GM13976 (cell line): ENCODE measurements around the gene AZGP1.
"Not testable (repeated sequence)": the region's sequence is repeated elsewhere in the genome, so short reads cannot be mapped to it uniquely, and the experiment has no call there.

Experiments
- DNase-seq: peaks from one replicate; pipeline ENCODE4 v3.0.0; 2012; ENCODE audit warnings: low spot score
- in situ Hi-C: fragments of 300-500 bp; cut with MboI; formaldehyde crosslinking; loops from one replicate; pipeline ENCODE4 v1.12.0; 2022; ENCODE audit warnings: low sequenced_read_pairs, mixed read lengths, inconsistent platforms; ENCODE audit not compliant: unreplicated experiment
- TF ChIP-seq, protein P1 (sequence below): IDR thresholded peaks from 2 replicates; pipeline ENCODE4 v1.5.1; 2012; ENCODE audit warnings: borderline replicate concordance, mild to moderate bottlenecking; ENCODE audit not compliant: insufficient read depth; ENCODE audit errors: extremely low read depth, missing control alignments, control extremely low read depth

The AZGP1 gene

GRCh38 chr7:99996755-99997544, 21.1 kb upstream of the AZGP1 start:
- in situ Hi-C loops = loop anchor here (10.0 kb wide), 1 partner anchor 78 kb away; no protein-coding TSS in a partner anchor
- TF ChIP-seq, protein P1, sequence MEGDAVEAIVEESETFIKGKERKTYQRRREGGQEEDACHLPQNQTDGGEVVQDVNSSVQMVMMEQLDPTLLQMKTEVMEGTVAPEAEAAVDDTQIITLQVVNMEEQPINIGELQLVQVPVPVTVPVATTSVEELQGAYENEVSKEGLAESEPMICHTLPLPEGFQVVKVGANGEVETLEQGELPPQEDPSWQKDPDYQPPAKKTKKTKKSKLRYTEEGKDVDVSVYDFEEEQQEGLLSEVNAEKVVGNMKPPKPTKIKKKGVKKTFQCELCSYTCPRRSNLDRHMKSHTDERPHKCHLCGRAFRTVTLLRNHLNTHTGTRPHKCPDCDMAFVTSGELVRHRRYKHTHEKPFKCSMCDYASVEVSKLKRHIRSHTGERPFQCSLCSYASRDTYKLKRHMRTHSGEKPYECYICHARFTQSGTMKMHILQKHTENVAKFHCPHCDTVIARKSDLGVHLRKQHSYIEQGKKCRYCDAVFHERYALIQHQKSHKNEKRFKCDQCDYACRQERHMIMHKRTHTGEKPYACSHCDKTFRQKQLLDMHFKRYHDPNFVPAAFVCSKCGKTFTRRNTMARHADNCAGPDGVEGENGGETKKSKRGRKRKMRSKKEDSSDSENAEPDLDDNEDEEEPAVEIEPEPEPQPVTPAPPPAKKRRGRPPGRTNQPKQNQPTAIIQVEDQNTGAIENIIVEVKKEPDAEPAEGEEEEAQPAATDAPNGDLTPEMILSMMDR = no peak
- no peak for DNase-seq

GRCh38 chr7:99994819-99995218, 19.0 kb upstream of the AZGP1 start:
- TF ChIP-seq, protein P1 = no peak
- in situ Hi-C loops = loop anchor here (10.0 kb wide), 1 partner anchor 80 kb away; no protein-coding TSS in a partner anchor
- DNase-seq = no peak

- in situ Hi-C loops = loop anchor here (10.0 kb wide), 1 partner anchor 82 kb away; no protein-coding TSS in a partner anchor
- TF ChIP-seq, protein P1 = no peak
- no peak for DNase-seq
Observed at GRCh38 chr7:99992330-99993038, 16.7 kb upstream of the AZGP1 start.

GRCh38 chr7:99991543-99991942, 15.7 kb upstream of the AZGP1 start:
- not testable (repeated sequence) for DNase-seq
- in situ Hi-C loops = loop anchor here (10.0 kb wide), 1 partner anchor 83 kb away; no protein-coding TSS in a partner anchor

DNA sequence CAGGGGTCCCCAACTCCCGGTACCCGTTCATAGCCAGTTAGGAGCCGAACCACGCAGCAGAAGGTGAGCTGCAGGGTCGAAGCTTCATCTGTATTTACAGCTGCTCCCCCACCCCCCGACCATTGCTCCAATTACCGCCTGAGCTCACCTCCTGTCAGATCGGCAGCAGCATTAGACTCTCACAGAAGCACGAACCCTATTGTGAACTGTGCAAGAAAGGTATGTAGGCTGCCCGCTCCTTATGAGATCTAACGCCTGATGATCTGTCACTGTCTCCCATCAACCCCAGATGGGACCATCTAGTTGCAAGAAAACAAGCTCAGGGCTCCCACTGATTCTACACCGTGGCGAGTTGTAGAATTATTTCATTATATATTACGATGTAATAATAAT, 14.6 kb upstream of the AZGP1 start:
- in situ Hi-C loops = loop anchor here (10.0 kb wide), 1 partner anchor 84 kb away; no protein-coding TSS in a partner anchor
- TF ChIP-seq, protein P1 = no peak
- DNase-seq = no peak

- in situ Hi-C loops = loop anchor here (10.0 kb wide), 1 partner anchor 73 kb away; the partner anchor contains the start of gene TRIM4
- DNase-seq = no peak
- TF ChIP-seq, protein P1 = no peak
Observed at GRCh38 chr7:99987846-99988245, 12.0 kb upstream of the AZGP1 start.

DNA sequence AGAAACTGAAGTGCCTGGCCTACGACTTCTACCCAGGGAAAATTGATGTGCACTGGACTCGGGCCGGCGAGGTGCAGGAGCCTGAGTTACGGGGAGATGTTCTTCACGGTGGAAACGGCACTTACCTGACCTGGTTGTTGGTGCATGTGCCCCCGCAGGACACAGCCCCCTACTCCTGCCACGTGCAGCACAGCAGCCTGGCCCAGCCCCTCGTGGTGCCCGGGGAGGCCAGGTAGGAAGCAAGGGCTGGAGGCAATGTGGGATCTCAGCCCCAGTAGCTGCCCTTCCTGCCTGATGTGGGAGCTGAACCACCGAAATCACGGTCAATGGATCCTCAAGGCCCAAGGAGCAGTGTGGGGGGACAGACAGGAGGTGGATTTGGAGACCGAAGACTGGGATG, 11.5 kb upstream of the AZGP1 start:
- DNase-seq = not testable (repeated sequence)
- in situ Hi-C loops = loop anchor here (10.0 kb wide), 1 partner anchor 73 kb away; the partner anchor contains the start of gene TRIM4
